ENCODE results near the gene EIF3J.

EIF3J gene

DNA sequence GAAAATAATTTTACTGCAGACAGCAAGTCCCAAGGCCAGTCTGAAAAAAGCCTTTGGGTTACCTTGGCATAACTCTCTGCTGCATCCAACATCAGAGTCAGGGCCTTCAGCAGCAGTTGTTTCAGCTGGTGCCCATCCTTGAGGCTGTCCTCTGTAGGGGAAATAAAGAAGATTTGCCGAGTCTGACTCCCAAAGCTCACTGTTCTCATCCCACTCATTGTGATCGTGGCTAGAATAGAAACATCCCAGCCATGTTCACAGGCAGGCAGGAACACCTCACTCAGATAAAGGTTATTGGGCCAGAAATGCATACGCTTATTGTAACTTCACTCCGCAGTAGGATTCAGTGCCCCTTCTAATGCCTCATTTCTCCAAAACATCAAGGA, 29.2 kb downstream of the EIF3J start:
- Histone ChIP-seq H3K4me3 (ENCODE audit: severe bottlenecking) (no peak overlapping the region), H3K27ac (ENCODE audit: poor library complexity, severe bottlenecking) (no peak overlapping the region), H3K9me3 (ENCODE audit: severe bottlenecking) (no peaks in the 10 kb centered on the region), H3K36me3 (ENCODE audit: low read depth) (peaks cover 81% of the 10 kb centered on the region), H3K4me1 (ENCODE audit: insufficient read depth, poor library complexity, severe bottlenecking) (no peaks in the 10 kb centered on the region), H3K27me3 (ENCODE audit: insufficient read depth, poor library complexity, severe bottlenecking) (no peaks in the 10 kb centered on the region)
- TF ChIP-seq, protein P1, sequence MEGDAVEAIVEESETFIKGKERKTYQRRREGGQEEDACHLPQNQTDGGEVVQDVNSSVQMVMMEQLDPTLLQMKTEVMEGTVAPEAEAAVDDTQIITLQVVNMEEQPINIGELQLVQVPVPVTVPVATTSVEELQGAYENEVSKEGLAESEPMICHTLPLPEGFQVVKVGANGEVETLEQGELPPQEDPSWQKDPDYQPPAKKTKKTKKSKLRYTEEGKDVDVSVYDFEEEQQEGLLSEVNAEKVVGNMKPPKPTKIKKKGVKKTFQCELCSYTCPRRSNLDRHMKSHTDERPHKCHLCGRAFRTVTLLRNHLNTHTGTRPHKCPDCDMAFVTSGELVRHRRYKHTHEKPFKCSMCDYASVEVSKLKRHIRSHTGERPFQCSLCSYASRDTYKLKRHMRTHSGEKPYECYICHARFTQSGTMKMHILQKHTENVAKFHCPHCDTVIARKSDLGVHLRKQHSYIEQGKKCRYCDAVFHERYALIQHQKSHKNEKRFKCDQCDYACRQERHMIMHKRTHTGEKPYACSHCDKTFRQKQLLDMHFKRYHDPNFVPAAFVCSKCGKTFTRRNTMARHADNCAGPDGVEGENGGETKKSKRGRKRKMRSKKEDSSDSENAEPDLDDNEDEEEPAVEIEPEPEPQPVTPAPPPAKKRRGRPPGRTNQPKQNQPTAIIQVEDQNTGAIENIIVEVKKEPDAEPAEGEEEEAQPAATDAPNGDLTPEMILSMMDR (IDR thresholded peaks at IDR 0.05; ENCODE audit: poor library complexity, severe bottlenecking) = no peak
- ATAC-seq (ENCODE audit: low read depth) = no peak
- no peak for DNase-seq (ENCODE audit: low spot score)

DNA sequence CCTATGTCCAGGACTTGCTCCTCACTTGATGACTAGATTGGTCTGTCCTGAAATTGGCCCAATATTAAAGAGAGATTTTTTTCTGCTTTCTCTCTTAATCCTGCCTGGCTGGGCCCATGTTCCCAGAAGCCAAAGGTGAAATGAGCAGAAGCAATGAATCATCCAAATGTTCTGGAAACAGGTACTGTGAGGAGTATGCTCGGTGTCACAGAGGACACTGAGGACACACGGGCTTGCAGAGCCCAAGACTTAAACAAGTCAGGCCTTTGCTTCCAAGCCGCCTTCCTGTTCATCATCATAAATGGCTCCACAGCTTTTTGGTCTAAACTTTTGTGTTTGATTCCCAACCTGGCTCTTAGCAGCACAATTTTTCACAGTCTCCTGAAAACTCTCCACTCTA, 31.4 kb downstream of the EIF3J start:
- ATAC-seq (ENCODE audit: low read depth) = no peak
- no peaks in the 10 kb centered on the region for H3K9me3 ChIP-seq (ENCODE audit: severe bottlenecking)
- no peaks in the 10 kb centered on the region for H3K4me1 ChIP-seq (ENCODE audit: insufficient read depth, poor library complexity, severe bottlenecking)
- no peak overlapping the region for H3K4me3 ChIP-seq (ENCODE audit: severe bottlenecking)
- no peak for DNase-seq (ENCODE audit: low spot score)
- peaks cover 76% of the 10 kb centered on the region for H3K36me3 ChIP-seq (ENCODE audit: low read depth)
- no peak overlapping the region for H3K27ac ChIP-seq (ENCODE audit: poor library complexity, severe bottlenecking)
- no peaks in the 10 kb centered on the region for H3K27me3 ChIP-seq (ENCODE audit: insufficient read depth, poor library complexity, severe bottlenecking)
- TF ChIP-seq, protein P1 (IDR thresholded peaks at IDR 0.05; ENCODE audit: poor library complexity, severe bottlenecking) = no peak

DNA sequence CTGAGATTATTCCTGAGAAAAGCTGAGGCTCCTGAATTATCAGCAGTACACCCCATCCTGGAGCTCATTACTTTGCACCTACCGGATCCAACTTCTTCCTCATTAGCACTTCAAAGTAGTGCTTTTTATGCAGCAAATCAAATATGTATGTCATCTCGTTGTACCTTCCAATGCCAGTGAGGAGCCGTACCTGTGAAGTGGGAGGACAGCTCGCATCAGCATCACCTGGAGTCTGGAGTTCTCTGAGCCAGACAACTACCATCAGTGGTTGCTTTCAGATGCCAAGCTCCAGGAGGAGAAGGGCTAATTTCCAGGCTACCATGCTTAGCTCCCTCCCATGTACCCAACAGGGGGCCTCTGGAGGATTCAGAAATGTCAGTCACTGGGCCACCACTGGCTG, 32.4 kb downstream of the EIF3J start:
- Histone ChIP-seq H3K27me3 (ENCODE audit: insufficient read depth, poor library complexity, severe bottlenecking) (no peaks in the 10 kb centered on the region), H3K4me3 (ENCODE audit: severe bottlenecking) (no peak overlapping the region), H3K36me3 (ENCODE audit: low read depth) (peaks cover 74% of the 10 kb centered on the region), H3K27ac (ENCODE audit: poor library complexity, severe bottlenecking) (no peak overlapping the region), H3K4me1 (ENCODE audit: insufficient read depth, poor library complexity, severe bottlenecking) (no peaks in the 10 kb centered on the region), H3K9me3 (ENCODE audit: severe bottlenecking) (no peaks in the 10 kb centered on the region)
- ATAC-seq (ENCODE audit: low read depth) (no peak), DNase-seq (ENCODE audit: low spot score) (no peak)
- TF ChIP-seq, protein P1 (IDR thresholded peaks at IDR 0.05; ENCODE audit: poor library complexity, severe bottlenecking) = no peak

DNA sequence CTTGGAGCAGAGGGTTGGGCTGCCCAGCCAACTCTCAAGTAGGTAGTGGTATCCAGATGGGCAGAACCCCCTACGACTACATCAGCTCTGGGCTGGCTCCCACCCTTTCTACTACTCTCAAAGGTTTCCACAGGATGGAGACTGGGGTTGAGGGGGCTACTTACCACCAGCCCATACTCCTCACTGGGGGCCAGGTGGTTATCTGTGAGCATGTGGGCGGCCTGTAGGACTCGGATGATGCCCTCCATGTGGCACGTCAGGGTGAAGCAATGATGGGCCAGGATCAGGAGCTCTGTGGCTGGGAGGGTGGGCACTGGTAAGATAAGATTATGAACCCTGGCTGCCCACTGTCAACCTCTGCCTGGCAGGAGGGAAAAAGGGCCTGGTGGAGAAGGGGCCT, 33.4 kb downstream of the EIF3J start:
- Histone ChIP-seq H3K4me3 (ENCODE audit: severe bottlenecking) (no peak overlapping the region), H3K36me3 (ENCODE audit: low read depth) (peaks cover 73% of the 10 kb centered on the region), H3K4me1 (ENCODE audit: insufficient read depth, poor library complexity, severe bottlenecking) (no peaks in the 10 kb centered on the region), H3K27me3 (ENCODE audit: insufficient read depth, poor library complexity, severe bottlenecking) (no peaks in the 10 kb centered on the region), H3K9me3 (ENCODE audit: severe bottlenecking) (no peaks in the 10 kb centered on the region), H3K27ac (ENCODE audit: poor library complexity, severe bottlenecking) (no peak overlapping the region)
- ATAC-seq (ENCODE audit: low read depth) = peak; percentile 8; the same call in 1 of the 3 replicates
- TF ChIP-seq, protein P1 (IDR thresholded peaks at IDR 0.05; ENCODE audit: poor library complexity, severe bottlenecking) = no peak
- DNase-seq (ENCODE audit: low spot score) = no peak

DNA sequence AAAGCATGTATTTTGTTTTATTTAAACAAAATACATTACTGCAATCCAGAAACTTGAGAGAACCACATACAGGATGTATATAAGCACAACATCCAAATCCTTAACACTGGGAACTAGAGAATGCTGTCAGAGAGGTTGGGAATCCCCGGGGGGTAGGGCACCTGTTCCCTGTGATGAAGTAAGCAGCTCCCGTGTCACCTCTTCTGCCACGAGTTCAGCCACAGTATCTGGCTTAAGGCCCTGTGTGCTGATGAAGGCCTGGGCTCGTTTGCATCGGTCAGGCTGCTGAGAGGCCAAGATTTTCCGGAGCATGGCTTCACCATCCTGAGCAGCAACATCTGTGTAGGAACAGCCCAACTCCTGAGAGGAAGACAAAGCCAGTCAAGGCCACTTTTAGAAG, 36.4 kb downstream of the EIF3J start:
- DNase-seq (ENCODE audit: low spot score) (no peak), ATAC-seq (ENCODE audit: low read depth) (no peak)
- Histone ChIP-seq H3K27me3 (ENCODE audit: insufficient read depth, poor library complexity, severe bottlenecking) (no peaks in the 10 kb centered on the region), H3K4me1 (ENCODE audit: insufficient read depth, poor library complexity, severe bottlenecking) (no peaks in the 10 kb centered on the region), H3K36me3 (ENCODE audit: low read depth) (peaks cover 55% of the 10 kb centered on the region), H3K9me3 (ENCODE audit: severe bottlenecking) (no peaks in the 10 kb centered on the region), H3K4me3 (ENCODE audit: severe bottlenecking) (no peak overlapping the region), H3K27ac (ENCODE audit: poor library complexity, severe bottlenecking) (no peak overlapping the region)
- TF ChIP-seq, protein P1 (IDR thresholded peaks at IDR 0.05; ENCODE audit: poor library complexity, severe bottlenecking) = no peak
